NK-92 treated with Interleukin-12 subunit alpha and Interleukin-12 subunit beta, amount 100 ng/mL, for 24 hours (cell line): ENCODE results near the gene LTBP4.
"Not testable (repeated sequence)": the region's sequence is repeated elsewhere in the genome, so short reads cannot be mapped to it uniquely, and the experiment has no call there.

Experiments used
- DNase-seq: peaks from one replicate; lab custom pipeline; 2025; lab: John Stamatoyannopoulos, UW

Gene LTBP4

DNA sequence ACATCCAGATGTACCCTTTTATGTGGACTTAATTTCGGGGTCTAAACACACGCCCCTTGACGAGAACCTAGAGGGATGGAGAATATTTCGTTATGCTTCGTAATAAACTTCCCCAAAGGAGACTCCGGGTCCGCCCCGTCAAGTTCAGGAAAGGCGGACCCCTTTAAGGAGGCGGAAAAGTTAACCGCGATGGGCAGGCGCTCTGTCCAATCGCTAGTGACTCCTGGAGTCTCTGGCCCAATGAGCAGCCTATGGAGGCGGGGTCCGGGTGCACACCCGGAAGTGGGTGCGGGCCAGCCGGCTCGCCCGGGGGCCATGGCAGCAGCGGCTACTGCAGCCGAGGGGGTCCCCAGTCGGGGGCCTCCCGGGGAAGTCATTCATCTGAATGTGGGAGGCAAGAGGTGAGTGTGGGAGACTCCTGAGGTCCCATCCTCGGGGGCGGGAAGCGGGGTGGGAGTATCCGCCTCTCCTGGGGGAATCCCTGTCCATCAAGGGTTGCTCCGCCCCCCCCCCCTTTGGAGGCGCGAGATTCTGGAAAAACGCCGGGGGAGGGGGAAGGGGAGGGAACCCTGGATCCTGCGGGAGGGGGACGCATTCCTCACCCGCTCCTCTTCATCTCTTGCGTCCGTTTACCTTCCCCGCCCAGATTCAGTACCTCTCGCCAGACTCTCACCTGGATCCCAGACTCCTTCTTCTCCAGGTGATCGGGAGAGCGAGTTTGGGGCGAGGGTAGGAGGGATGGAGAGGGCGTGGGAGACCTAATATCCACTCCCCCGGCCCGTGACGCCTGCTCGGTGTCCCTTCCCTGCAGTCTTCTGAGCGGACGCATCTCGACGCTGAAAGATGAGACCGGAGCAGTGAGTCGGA is 24.4 kb upstream of the LTBP4 start, which contains the start of gene SHKBP1:
Gene SHKBP1, plus strand, starts transcription at position 289 of the 867 bp plus-strand sequence. Its CDS starts 27 bp downstream, at position 316.
- peak; percentile 82 for DNase-seq

DNA sequence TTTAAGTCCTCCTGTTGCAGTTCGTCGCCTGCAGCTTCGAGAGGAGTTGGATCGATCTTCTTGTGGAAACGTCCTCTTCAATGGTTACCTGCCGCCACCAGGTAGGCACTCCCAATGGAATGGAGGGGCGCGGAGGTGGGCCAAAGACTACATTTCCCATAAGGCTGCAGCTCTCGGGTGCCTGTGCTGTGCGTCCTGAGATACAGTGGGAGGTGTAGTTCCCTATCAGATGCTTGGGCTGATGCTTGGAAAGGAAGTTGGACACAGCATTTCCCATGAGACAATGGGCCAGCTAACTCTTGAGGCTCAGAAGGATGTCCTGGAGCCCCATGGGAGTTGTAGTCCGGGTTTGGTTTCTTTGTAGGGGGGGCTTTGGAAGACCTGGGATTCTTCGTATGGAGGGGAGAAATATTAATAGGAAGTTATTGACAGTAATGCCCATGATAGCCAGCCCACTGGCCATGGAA is 22.7 kb upstream of the LTBP4 start:
- no peak for DNase-seq

DNA sequence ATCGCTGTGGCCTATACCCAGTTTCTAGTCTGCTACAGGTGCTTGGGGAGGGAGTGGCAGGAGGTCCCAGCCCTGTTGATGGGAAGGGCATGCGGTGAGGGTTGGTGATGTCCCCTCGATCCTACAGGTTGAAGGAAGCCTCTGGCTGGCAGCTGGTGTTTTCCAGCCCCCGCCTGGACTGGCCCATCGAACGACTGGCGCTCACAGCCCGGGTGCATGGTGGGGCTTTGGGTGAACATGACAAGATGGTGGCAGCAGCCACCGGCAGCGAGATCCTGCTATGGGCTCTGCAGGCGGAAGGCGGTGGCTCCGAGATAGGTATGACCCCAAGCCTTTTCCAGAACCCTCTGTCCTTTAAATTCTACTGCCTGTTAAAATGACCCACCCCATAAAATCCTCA is 20.6 kb upstream of the LTBP4 start:
- no peak for DNase-seq

DNA sequence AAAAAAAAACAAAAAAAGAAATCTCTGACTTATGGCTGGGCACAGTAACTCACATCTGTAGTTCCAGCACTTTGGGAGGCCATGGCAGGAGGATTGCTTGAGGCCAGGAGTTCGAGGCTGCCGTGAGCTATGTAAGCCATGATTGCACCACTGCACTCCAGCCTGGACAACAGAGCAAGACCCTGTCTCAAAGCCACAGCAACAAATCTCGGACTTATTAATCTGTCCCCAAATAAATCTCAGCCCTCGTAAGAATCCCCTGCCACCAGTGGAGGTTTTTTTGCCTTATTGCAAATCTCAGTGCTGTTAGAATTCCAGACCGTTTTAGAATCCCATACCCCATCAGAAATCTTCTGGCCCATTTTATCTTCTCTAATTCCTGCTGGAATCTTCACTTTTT is 19.6 kb upstream of the LTBP4 start:
- DNase-seq: no peak

DNA sequence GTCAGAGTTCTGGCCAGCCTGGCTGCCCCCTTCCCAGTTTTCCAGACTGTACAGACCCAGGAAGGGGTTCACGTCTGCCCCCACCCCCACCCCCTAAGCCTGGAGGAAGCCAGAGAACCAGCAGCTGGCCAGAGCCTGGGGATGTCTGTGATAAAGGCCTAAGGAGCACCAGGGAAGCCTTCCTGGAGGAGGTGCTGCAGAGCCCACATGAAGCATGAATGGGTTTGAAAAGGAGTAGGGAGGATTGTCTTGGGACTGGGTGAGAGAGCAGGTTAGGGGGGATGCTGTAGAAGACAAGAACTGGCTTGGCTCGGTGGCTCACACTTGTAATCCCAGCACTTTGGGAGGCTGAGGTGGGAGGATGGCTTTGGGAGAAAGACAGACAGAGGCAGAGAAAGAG is 18.7 kb upstream of the LTBP4 start:
- no peak for DNase-seq

DNA sequence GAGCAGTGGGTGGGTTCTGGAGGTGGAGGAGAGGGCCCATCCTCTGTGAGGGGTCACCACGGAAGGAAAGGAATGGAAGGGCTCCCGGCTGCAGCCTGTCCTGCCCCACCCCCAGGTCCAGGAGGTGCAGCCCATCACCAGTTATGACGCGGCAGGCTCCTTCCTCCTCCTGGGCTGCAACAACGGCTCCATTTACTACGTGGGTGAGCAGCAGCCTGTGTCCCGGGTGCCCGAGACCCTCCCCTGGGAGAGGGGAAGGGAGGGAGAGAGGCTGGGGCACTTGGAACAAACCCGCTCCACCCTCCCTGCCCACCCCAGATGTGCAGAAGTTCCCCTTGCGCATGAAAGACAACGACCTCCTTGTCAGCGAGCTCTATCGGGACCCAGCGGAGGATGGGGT is 17.9 kb upstream of the LTBP4 start:
- no peak for DNase-seq

DNA sequence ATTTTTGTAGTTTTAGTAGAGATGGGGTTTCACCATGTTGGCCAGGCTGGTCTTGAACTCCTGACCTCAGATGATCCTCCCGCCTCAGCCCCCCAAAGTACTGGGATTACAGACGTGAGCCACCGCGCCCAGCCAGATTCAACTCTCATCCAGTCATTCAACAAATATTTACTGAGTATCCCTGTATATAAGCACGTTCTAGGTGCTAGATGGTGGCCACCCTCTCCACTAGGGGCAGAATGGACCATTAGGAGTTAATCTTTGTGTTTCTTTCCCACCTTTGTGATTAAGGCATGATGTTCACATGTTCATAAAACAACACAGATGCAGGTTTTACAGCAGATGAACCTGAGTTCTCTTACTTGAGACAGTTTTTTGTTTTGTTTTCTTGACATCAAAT is 17.2 kb upstream of the LTBP4 start:
- no peak for DNase-seq

DNA sequence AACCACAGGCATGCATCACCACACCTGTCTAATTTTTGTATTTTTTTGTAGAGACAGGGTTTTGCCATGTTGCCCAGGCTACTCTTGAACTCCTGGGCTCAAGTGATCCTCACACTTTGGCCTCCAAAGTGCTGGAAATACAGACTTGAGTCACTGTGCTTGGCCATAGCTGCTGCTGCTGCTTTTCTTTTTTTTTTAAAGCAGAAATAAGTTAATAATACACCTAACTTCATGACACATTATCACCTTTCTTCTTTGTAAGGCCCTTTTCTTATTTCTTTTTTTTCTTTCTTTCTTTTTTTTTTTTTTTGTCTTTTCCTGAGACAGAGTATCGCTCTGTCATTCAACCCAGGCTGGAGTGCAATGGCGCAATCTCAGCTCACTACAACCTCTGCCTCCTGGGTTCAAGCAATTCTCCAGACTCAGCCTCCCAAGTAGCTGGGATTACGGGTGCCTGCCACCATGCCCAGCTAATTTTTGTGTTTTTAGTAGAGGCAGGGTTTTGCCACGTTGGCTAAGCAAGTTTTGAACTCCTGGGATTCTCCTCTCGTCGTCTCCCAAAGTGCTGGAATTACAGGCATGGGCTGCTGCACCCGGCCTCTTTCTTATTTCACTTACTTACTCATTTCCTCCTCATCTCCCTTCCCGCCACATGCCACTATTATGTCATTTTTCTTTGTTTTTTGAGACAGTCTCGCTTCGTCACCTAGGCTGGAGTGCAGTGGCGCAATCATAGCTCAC is 15.8 kb upstream of the LTBP4 start:
- no peak for DNase-seq

DNA sequence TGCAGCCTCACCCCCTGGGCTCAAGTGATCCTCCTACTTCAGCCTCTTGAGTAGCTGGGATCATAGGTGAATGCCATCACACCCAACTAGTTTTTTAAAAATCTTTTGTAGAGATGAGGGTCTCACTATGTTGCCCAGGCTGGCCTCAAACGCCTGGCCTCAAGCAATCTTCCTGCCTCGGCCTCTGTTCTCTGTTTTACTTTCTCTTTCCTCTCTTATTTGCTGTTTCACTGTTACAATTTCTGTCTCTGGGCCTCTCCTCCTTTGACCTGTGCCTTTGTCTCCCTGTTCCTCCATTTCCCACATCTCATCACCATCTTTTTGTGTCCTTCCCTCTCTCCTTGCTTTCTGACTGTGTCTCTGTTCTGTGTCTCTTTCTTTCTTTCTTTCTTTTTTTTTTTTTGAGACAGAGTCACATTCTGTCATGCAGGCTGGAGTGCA is 15.2 kb upstream of the LTBP4 start:
- DNase-seq: no peak

DNA sequence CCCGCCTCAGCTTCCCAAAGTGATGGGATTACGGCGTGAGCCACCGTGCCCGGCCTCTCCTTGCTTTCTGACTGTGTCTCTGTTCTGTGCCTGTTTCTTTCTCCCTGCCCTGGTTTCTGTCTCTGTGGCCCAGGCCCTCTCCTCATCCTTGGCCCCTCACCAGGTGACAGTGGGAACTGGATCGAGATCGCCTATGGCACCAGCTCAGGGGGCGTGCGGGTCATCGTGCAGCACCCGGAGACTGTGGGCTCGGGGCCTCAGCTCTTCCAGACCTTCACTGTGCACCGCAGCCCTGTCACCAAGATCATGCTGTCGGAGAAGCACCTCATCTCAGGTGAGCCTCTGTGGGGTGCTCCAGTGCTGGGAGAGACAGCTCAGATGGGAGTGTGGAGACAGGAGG is 14.6 kb upstream of the LTBP4 start:
- DNase-seq: no peak

DNA sequence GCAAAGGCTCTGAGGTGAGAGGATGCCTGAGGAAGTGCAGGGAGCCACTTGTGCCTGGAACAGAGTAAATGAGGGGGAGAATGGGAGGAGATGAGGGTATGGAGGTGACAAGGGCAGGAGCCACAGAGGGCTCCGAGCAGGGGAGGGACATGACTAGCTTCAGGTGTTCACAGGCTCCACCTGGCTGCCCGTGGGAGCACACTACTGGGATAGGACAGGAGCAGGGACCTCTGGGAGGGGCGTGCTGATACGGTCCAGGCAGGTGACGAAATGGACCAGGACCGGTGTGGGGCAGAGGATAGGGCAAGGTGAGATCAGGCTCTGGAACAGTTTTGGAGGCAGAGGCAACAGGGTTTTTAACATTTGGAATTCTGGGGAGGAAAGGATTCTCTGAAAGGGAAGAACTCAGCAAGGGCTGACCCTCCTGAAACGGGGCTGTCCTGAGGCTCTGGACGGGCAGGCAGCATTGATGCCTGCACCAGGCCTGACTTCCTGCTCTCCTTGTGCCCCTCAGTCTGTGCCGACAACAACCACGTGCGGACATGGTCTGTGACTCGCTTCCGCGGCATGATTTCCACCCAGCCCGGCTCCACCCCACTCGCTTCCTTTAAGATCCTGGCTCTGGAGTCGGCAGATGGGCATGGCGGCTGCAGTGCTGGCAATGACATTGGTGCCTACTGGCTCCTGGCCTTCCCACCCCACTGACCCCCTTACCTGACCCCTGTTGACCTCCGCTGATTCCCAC is 12.9 kb upstream of the LTBP4 start:
- DNase-seq: no peak

DNA sequence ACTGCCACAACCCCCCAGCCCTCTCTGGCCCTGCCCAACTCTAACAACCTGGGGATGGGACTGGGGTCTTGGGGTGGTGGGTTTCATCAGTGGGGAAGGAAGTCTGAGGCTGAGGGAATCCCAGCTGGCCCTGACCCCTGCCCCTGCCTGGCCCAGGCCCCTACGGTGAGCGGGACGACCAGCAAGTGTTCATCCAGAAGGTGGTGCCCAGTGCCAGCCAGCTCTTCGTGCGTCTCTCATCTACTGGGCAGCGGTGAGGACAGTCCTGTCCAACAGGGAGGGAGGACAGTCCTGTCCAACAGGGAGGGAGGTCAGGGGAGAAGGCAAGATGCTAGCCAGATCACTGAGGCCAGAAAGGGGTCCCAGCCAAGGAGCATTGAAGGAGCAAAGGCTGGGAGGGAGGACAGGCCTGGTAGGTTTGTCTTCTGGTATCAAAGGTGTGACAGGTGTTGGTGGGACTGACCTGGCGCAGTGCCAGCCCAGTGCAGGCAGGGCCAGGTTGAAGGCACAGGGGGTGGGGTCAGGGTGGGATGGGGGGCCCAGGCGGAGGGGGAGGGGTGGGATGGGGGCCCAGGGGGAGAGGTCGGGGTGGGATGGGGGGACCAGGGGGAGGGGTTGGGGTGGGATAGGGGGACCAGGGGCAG is 12.1 kb upstream of the LTBP4 start:
- no peak for DNase-seq

DNA sequence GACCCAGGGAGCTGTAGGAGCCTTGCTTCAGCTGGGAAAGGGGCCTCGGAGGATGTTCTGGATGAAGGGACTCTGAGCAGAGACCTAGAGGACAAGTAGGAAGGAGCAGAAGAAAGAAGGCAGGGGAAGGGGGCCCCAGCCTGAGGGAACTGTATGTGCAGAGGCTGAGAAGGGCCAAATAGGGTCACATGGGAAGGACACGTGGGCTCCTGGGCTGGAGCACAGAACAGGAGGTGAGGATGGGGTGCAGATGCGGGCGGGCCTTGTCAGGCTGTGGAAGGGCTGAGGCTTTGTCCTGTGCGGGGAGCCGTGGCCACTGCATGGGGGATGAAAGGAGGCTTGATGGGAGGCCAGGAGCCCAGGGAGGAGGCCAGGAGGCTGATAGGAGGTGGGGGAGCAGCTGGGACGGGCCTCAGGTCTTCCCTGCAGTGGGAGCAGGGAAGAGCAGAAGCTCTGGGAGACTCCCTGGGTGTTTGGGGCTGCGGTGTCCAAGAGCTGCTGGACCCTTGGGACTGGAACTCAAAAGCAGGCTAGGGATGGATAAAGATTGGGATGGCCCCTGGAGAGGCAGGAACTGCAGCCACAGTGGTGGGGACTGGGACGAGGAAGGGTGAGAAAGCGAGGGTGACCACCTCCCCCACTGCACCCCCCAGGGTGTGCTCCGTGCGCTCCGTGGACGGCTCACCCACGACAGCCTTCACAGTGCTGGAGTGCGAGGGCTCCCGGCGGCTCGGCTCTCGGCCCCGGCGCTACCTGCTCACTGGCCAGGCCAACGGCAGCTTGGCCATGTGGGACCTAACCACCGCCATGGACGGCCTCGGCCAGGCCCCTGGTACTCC is 11.4 kb upstream of the LTBP4 start:
- DNase-seq: no peak

DNA sequence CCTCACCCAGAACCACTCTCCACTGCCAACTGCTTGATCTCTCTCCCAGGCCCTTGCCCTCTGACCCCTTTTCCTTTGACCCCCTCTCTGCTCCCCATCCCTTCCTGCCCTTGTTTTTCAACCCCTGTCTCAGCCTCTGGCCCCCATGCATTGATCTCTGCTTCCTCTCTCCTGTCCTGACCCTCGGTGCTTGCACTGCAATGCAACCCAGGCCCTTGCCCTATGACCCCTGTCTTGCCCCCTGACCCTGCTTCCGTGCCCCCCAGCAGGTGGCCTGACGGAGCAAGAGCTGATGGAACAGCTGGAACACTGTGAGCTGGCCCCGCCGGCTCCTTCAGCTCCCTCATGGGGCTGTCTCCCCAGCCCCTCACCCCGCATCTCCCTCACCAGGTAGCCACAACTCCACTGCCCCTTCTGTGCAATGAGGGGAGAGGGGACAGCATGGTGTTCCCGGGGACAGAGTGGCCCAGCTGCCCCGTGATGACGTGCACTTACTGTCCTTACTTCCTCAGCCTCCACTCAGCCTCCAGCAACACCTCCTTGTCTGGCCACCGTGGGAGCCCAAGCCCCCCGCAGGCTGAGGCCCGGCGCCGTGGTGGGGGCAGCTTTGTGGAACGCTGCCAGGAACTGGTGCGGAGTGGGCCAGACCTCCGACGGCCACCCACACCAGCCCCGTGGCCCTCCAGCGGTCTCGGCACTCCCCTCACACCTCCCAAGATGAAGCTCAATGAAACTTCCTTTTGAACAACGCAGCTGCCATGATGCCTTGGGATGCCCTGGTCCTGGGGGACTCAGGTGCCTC is 10.5 kb upstream of the LTBP4 start:
- no peak for DNase-seq

DNA sequence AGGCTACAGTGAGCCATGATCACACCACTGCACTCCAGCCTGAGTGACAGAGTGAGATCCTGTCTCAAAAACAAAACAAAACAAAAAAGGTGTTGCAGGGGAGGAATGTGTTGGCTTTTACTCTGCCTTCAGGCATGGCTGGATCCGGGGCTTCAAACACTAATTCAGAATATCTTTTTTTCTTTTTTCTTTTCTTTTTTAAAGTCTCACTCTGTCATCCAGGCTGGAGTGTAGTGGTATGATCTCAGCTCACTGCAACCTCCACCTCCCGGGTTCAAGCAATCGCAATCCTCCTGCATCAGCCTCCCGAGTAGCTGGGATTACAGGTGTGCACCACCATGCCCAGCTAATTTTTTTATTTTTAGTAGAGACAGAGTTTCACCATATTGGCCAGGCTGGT is 9.4 kb upstream of the LTBP4 start:
- not testable (repeated sequence) for DNase-seq

DNA sequence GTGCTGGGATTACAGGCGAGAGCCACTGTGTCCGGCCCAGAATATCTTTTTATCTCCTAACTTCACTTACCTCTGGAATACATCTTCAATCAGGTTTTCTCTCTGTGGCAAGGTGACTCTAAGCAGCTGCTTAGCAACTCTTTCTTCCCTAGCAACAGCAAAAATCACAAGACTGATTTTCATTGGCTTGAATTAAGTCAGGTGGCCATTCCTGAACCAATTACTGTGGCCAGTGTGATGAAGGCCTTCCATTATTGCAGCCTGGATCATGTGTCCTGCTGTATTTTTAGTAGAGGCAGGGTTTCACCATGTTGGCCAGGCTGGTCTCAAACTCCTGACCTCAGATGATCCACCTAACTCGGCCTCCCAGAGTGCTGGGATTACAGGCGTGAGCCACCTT is 9.0 kb upstream of the LTBP4 start:
- DNase-seq: no peak

DNA sequence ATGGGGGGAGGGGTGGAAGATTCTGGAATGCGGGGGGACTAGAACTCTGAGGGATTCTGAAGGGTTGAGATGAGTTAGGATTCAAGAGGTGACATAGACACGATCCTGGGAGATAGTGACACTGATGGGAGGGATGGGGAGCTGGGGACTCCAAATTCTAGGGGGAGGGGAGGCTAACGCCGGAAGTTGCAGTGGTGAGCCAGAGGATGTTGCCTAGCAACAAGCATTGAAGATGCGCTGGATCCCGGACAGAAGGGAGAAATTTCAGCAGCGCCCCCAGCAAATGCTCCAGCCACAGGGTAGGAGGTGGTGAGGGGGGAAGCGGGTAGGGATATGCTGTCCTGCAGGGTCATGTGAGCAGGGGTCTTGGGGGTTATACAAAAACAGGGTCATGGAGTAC is 6.9 kb upstream of the LTBP4 start:
- DNase-seq: no peak

DNA sequence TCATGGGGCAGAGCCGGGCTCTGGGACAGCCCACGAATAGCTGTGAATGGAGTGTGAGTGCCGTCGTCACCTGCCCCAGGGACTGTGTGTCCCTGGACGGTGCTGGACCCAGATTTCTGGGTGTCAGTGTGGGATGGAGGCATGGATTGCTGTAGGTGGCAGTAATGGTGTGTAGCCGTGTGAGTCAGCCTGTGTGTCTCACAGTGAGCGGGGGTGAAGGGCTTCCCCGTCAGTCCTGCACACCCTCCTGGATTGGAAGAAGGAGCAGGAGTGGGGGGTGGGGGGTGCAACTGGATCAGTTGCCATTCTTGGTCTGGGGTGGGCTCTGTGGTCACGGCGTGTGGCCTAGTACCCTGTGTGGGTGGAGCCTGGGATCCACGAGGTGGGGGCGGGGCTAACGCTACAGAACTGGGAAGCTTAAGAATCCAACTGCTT is 6.5 kb upstream of the LTBP4 start:
- no peak for DNase-seq

DNA sequence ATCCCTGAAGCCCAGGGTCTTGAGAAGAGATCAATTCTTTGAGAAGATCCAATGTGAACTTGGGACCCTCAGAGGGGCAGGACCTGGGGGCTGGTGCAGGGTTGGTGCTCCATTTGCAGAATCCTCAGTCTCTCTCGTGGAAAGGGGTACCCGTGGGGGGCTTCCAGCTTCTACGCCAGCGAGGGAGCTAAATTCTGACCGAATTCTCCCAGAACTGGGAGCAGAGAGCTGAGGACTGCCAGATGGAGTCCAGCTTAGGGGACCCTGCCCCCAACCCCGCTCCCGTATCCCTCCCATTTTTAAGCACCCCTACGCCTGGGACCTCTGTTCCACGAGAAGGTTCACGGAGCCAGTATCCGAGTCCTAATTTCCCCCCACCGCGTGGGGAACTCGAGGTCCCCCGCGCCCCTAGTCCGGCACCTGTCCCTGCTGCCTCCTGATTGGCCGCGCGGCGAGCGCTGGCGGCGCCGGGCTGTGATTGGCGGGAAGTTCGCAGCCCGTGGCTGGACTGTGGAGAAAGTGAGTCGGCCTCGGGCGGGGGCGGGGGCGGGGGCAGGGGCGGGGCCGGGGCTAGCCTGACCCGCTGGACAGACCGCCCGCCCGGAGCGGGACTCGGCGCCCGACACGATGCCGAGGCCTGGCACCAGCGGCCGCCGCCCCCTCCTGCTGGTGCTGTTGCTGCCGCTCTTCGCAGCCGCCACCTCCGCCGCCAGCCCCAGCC is 4.4 kb upstream of the LTBP4 start:
- DNase-seq: no peak
